ENCODE results near the gene SPTLC1. TPM values are rescaled to one million over a fixed set of nuclear protein-coding genes. Genes with fewer than 3 reads are reported as not detected.

The SPTLC1 gene
- total RNA-seq, 1 experiment from 2014 or later, result 58.8 TPM

DNA sequence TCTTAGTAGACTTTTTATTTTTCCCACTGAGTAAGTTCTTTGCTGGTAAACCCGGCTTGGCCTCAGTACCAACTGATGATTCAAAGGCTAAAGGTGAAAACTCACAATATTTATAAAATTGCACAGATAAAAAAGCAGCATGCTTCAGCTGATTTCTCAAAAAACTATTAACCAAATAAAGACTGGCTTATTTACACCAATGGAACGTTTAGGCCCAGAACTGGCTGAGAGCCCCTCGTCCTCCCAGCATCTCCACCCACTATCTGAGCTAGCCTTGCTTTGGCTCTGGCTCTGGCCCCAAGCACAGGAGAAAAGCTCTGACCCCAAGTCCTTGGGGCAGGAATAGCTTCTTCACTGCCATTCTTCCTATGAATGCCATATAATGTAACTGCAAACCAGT lies 68.5 kb downstream of the SPTLC1 start:
- TF ChIP-seq POLR2AphosphoS5 (IDR thresholded peaks at IDR 0.05; ENCODE audit: low read depth, low read length) (no peak), REST (IDR thresholded peaks at IDR 0.05; ENCODE audit: insufficient read depth in 1 of 2, low read depth in 2 of 2, low read length in 1 of 2) (no peak), CTCF (IDR thresholded peaks at IDR 0.05) (no peak), TCF7L2 (IDR thresholded peaks at IDR 0.05; ENCODE audit: low read depth, low read length) (no peak), SIN3A (IDR thresholded peaks at IDR 0.05; ENCODE audit: borderline replicate concordance, insufficient read depth, low read depth, low read length) (no peak)
- ATAC-seq (no peak), DNase-seq (ENCODE audit: low read depth, low spot score) (no peak)
- POLR2A ChIA-PET, result no interaction called here
- peaks cover 17% of the 10 kb centered on the region for H3K36me3 ChIP-seq (ENCODE audit: control insufficient read depth, insufficient read depth, low read length)
- intact Hi-C loops (cut with micrococcal nuclease; ENCODE audit: unreplicated experiment) (no loop called here), in situ Hi-C loops (cut with HindIII; ENCODE audit: low pct_unique_long_range_greater_than_20kb, low sequenced_read_pairs) (no loop called here)
- CTCF ChIA-PET, result no interaction called here
- no peaks in the 10 kb centered on the region for H3K4me1 ChIP-seq (ENCODE audit: control insufficient read depth, insufficient read depth, low read length)
- H3K4me3 ChIP-seq (ENCODE audit: low read depth in 2 of 2, low read length in 2 of 2), result no peak overlapping the region
- H3K9me3 ChIP-seq (ENCODE audit: control insufficient read depth, insufficient read depth, low read depth, low read length), result peaks cover 11% of the 10 kb centered on the region; the same call in 1 of the 2 replicates
- no TSS peak for BruUV-seq (replicated peaks)
- H3K27me3 ChIP-seq (ENCODE audit: control insufficient read depth, insufficient read depth, low read length), result no peaks in the 10 kb centered on the region
- H3K27ac ChIP-seq (ENCODE audit: low read length), result no peak overlapping the region

DNA sequence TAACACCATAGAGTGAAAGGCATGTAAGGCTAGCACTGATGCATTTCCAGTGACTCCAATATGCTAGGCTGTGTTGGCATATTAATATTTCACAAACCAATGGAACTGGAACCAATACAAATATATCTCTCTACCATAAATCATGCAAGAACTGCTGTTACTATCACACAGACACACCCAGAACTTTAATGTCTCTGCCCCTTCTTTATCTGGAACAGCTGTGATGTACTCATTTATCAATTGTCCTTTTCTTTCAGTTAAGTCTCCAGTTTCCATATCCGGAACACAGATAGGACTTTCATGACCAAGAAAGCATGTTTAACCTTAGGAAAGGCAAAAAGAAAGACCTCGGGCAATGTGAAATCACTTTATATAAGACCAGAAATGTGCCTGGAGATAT lies 70.3 kb downstream of the SPTLC1 start:
- ChIA-PET POLR2A (no interaction called here), CTCF (no interaction called here)
- Histone ChIP-seq H3K27me3 (ENCODE audit: control insufficient read depth, insufficient read depth, low read length) (no peaks in the 10 kb centered on the region), H3K36me3 (ENCODE audit: control insufficient read depth, insufficient read depth, low read length) (peaks cover 17% of the 10 kb centered on the region), H3K9me3 (ENCODE audit: control insufficient read depth, insufficient read depth, low read depth, low read length) (peaks cover 11% of the 10 kb centered on the region; the same call in 1 of the 2 replicates), H3K4me1 (ENCODE audit: control insufficient read depth, insufficient read depth, low read length) (no peaks in the 10 kb centered on the region), H3K27ac (ENCODE audit: low read length) (no peak overlapping the region), H3K4me3 (ENCODE audit: low read depth in 2 of 2, low read length in 2 of 2) (no peak overlapping the region)
- in situ Hi-C loops (cut with HindIII; ENCODE audit: low pct_unique_long_range_greater_than_20kb, low sequenced_read_pairs), result no loop called here
- ATAC-seq (no peak), DNase-seq (ENCODE audit: low read depth, low spot score) (no peak)
- no TSS peak for BruUV-seq (replicated peaks)
- intact Hi-C loops (cut with micrococcal nuclease; ENCODE audit: unreplicated experiment), result no loop called here
- TF ChIP-seq POLR2AphosphoS5 (IDR thresholded peaks at IDR 0.05; ENCODE audit: low read depth, low read length) (no peak), SIN3A (IDR thresholded peaks at IDR 0.05; ENCODE audit: borderline replicate concordance, insufficient read depth, low read depth, low read length) (no peak), REST (IDR thresholded peaks at IDR 0.05; ENCODE audit: insufficient read depth in 1 of 2, low read depth in 2 of 2, low read length in 1 of 2) (no peak), TCF7L2 (IDR thresholded peaks at IDR 0.05; ENCODE audit: low read depth, low read length) (no peak), CTCF (IDR thresholded peaks at IDR 0.05) (no peak)

Measured in Panc1 (cell line).